HEK293 (cell line): ENCODE measurements around the gene RCOR1.

Experiments used
- CTCF ChIA-PET: fragments of 350-600 bp; formaldehyde crosslinking; extraction: SDS; loops from one replicate; lab custom pipeline; 2021; ENCODE audit warnings: antibody characterized with exemption; lab: Yijun Ruan, JAX
- POLR2A ChIA-PET: fragments of 300-600 bp; formaldehyde crosslinking; extraction: SDS; loops from one replicate; lab custom pipeline; 2020; ENCODE audit warnings: antibody characterized with exemption, inconsistent platforms; lab: Yijun Ruan, JAX
- H3K27ac ChIP-seq: fragments of 200-500 bp; sonication (Bioruptor generic); 2 replicates; pipeline ENCODE4 v1.5.1; 2014; ENCODE audit warnings: low read depth, low read length, control low read depth, inconsistent platforms; ENCODE audit errors: extremely low read depth
- H3K36me3 ChIP-seq, 2 experiments: fragments of 200-500 bp in 1 of 2; sonication (Bioruptor generic) in 1 of 2; 1 replicate in 1 of 2; 2 replicates in 1 of 2; pipeline ENCODE4 v1.5.1; 2014 to 2017; ENCODE audit warnings: inconsistent platforms in 2 of 2, low read length in 2 of 2; ENCODE audit not compliant: control insufficient read depth in 2 of 2, insufficient read depth in 1 of 2
- H3K4me1 ChIP-seq: fragments of 200-500 bp; sonication (Bioruptor generic); 2 replicates; pipeline ENCODE4 v1.5.1; 2014; ENCODE audit warnings: mild to moderate bottlenecking, low read length, inconsistent platforms; ENCODE audit not compliant: control insufficient read depth, insufficient read depth
- H3K4me3 ChIP-seq: 2 replicates; pipeline ENCODE4 v1.5.1; 2011; ENCODE audit warnings: low read depth, mild to moderate bottlenecking, control low read depth, low read length, moderate library complexity
- H3K9me3 ChIP-seq: fragments of 200-500 bp; sonication (Bioruptor generic); 2 replicates; pipeline ENCODE4 v1.5.1; 2014; ENCODE audit warnings: low read depth, low read length, inconsistent platforms; ENCODE audit not compliant: control insufficient read depth, insufficient read depth
- GFI1B ChIP-seq: fragments of 450-650 bp; formaldehyde crosslinking; IDR thresholded peaks from 2 replicates; pipeline ENCODE4 v1.5.1; 2016; ENCODE audit warnings: missing biosample characterization, missing genetic modification characterization
- INSM2 ChIP-seq: fragments of 450-650 bp; formaldehyde crosslinking; IDR thresholded peaks from 2 replicates; pipeline ENCODE4 v1.5.1; 2016; ENCODE audit warnings: missing biosample characterization, missing genetic modification characterization
- OSR2 ChIP-seq: fragments of 450-650 bp; formaldehyde crosslinking; IDR thresholded peaks from 2 replicates; pipeline ENCODE4 v1.5.1; 2016; ENCODE audit warnings: missing biosample characterization, missing genetic modification characterization
- REPIN1 ChIP-seq: fragments of 450-650 bp; formaldehyde crosslinking; IDR thresholded peaks from 2 replicates; pipeline ENCODE4 v1.5.1; 2017; ENCODE audit warnings: missing biosample characterization, missing genetic modification characterization, low read depth
- SCRT2 ChIP-seq: fragments of 450-650 bp; formaldehyde crosslinking; IDR thresholded peaks from 2 replicates; pipeline ENCODE4 v1.5.1; 2016; ENCODE audit warnings: missing biosample characterization, missing genetic modification characterization
- ZNF138 ChIP-seq: fragments of 450-650 bp; formaldehyde crosslinking; IDR thresholded peaks from 2 replicates; pipeline ENCODE4 v1.5.1; 2016; ENCODE audit warnings: missing biosample characterization, missing genetic modification characterization, borderline replicate concordance
- ZNF16 ChIP-seq: fragments of 450-650 bp; formaldehyde crosslinking; IDR thresholded peaks from 2 replicates; pipeline ENCODE4 v1.5.1; 2016; ENCODE audit warnings: low read depth, missing biosample characterization, missing genetic modification characterization
- ZNF175 ChIP-seq: fragments of 450-650 bp; formaldehyde crosslinking; IDR thresholded peaks from 2 replicates; pipeline ENCODE4 v1.5.1; 2016; ENCODE audit warnings: missing biosample characterization, missing genetic modification characterization
- ZNF211 ChIP-seq: fragments of 450-650 bp; formaldehyde crosslinking; IDR thresholded peaks from 2 replicates; pipeline ENCODE4 v1.5.1; 2016; ENCODE audit warnings: low read depth, missing biosample characterization, missing genetic modification characterization
- ZNF280C ChIP-seq: fragments of 450-650 bp; formaldehyde crosslinking; IDR thresholded peaks from 2 replicates; pipeline ENCODE4 v1.5.1; 2016; ENCODE audit warnings: missing biosample characterization, missing genetic modification characterization
- ZNF324 ChIP-seq: fragments of 450-650 bp; formaldehyde crosslinking; IDR thresholded peaks from 2 replicates; pipeline ENCODE4 v1.5.1; 2016; ENCODE audit warnings: missing biosample characterization, missing genetic modification characterization
- ZNF394 ChIP-seq: fragments of 450-650 bp; formaldehyde crosslinking; IDR thresholded peaks from 2 replicates; pipeline ENCODE4 v1.5.1; 2016; ENCODE audit warnings: missing biosample characterization, missing genetic modification characterization, mild to moderate bottlenecking, moderate library complexity, borderline replicate concordance
- ZNF488 ChIP-seq: fragments of 450-650 bp; formaldehyde crosslinking; IDR thresholded peaks from 2 replicates; pipeline ENCODE4 v1.5.1; 2016; ENCODE audit warnings: missing biosample characterization, missing genetic modification characterization
- ZNF549 ChIP-seq: fragments of 450-650 bp; IDR thresholded peaks from 2 replicates; pipeline ENCODE4 v1.5.1; 2018; ENCODE audit warnings: missing biosample characterization, missing genetic modification characterization, mild to moderate bottlenecking, inconsistent platforms, moderate library complexity
- ZNF621 ChIP-seq: fragments of 450-650 bp; formaldehyde crosslinking; IDR thresholded peaks from 2 replicates; pipeline ENCODE4 v1.5.1; 2017; ENCODE audit warnings: missing biosample characterization, missing genetic modification characterization
- ZNF658 ChIP-seq: fragments of 450-650 bp; formaldehyde crosslinking; IDR thresholded peaks from 2 replicates; pipeline ENCODE4; 2016; ENCODE audit warnings: missing biosample characterization, missing genetic modification characterization
- ZNF677 ChIP-seq: fragments of 450-650 bp; IDR thresholded peaks from 2 replicates; pipeline ENCODE4 v1.5.0; 2018; ENCODE audit warnings: missing biosample characterization, mild to moderate bottlenecking, missing genetic modification characterization, moderate library complexity
- ZNF701 ChIP-seq: fragments of 450-650 bp; formaldehyde crosslinking; IDR thresholded peaks from 2 replicates; pipeline ENCODE4 v1.5.1; 2016; ENCODE audit warnings: missing biosample characterization, missing genetic modification characterization
- ZSCAN18 ChIP-seq: fragments of 450-650 bp; formaldehyde crosslinking; IDR thresholded peaks from 2 replicates; pipeline ENCODE4 v1.5.1; 2016; ENCODE audit warnings: missing biosample characterization, missing genetic modification characterization
- TF ChIP-seq, protein P1 (sequence below): fragments of 450-650 bp; formaldehyde crosslinking; IDR thresholded peaks from 2 replicates; pipeline ENCODE4 v1.5.1; 2016; ENCODE audit warnings: missing biosample characterization, missing genetic modification characterization
- TF ChIP-seq, protein P2 (sequence below): fragments of 450-650 bp; formaldehyde crosslinking; IDR thresholded peaks from 2 replicates; pipeline ENCODE4 v1.5.1; 2016; ENCODE audit warnings: missing biosample characterization, missing genetic modification characterization

Gene RCOR1

DNA sequence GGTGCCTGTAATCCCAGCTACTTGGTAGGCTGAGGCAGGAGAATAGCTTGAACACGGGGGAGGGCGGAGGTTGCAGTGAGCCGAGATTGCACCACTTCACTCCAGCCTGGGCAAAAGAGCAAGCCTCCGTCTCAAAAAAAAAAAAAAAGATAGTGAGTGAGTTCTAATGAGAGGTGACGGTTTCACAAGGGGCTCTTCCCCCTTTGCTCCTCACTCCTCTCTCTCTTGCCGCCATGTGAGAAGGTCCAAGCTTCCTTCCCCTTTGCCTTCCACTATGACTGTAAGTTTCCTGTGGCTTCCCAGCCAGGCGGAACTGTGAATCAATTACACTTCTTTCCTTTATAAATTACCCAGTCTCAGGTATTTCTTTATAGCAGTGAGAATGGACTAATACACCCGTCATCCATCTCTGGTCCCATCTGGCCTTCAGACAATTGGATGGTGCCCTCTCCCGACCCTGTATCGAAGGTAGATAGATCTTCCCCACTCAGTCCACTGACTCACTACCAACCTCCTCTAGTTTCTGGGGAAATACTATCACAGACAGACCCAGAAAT, 27.0 kb upstream of the RCOR1 start (continued):
- no peak for TF ChIP-seq INSM2 (tag by site-specific recombination)
- no peak for TF ChIP-seq SCRT2
- TF ChIP-seq ZNF324 (tag by site-specific recombination), result no peak
- TF ChIP-seq, protein P1, sequence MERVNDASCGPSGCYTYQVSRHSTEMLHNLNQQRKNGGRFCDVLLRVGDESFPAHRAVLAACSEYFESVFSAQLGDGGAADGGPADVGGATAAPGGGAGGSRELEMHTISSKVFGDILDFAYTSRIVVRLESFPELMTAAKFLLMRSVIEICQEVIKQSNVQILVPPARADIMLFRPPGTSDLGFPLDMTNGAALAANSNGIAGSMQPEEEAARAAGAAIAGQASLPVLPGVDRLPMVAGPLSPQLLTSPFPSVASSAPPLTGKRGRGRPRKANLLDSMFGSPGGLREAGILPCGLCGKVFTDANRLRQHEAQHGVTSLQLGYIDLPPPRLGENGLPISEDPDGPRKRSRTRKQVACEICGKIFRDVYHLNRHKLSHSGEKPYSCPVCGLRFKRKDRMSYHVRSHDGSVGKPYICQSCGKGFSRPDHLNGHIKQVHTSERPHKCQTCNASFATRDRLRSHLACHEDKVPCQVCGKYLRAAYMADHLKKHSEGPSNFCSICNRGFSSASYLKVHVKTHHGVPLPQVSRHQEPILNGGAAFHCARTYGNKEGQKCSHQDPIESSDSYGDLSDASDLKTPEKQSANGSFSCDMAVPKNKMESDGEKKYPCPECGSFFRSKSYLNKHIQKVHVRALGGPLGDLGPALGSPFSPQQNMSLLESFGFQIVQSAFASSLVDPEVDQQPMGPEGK (tag by site-specific recombination), result no peak
- TF ChIP-seq ZNF658 (tag by site-specific recombination), result no peak
- no peak for TF ChIP-seq ZNF175 (tag by site-specific recombination)
- no peak for TF ChIP-seq GFI1B (tag by site-specific recombination)
- TF ChIP-seq, all 188 proteins: peak for 0

DNA sequence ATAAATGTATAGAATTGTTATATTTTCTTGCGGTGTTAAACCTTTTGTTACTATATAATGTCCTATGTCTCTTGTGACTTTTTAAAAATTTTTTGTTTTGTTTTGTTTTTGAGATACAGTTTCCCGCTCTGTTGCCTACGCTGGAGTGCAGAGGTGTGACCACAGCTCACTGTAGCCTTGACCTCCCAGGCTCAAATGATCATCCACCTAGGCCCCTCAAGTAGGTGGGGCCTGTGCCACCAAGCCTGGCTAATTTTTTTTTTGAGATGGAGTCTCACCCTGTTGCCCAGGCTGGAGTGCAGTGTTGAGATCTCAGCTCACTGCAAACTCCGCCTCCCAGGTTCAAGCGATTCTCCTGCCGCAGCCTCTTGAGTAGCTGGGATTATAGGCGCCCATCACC, 26.5 kb upstream of the RCOR1 start:
- TF ChIP-seq ZNF621 (tag by site-specific recombination) (no peak), ZNF549 (no peak), ZNF280C (tag by site-specific recombination) (no peak), ZNF16 (tag by site-specific recombination) (no peak), REPIN1 (tag by site-specific recombination) (no peak), ZSCAN18 (tag by site-specific recombination) (no peak), OSR2 (tag by site-specific recombination) (no peak), ZNF394 (no peak), ZNF677 (tag by site-specific recombination) (no peak), ZNF211 (tag by site-specific recombination) (no peak), ZNF488 (tag by site-specific recombination) (no peak), ZNF138 (tag by site-specific recombination) (no peak), ZNF701 (no peak)
- TF ChIP-seq, protein P2, sequence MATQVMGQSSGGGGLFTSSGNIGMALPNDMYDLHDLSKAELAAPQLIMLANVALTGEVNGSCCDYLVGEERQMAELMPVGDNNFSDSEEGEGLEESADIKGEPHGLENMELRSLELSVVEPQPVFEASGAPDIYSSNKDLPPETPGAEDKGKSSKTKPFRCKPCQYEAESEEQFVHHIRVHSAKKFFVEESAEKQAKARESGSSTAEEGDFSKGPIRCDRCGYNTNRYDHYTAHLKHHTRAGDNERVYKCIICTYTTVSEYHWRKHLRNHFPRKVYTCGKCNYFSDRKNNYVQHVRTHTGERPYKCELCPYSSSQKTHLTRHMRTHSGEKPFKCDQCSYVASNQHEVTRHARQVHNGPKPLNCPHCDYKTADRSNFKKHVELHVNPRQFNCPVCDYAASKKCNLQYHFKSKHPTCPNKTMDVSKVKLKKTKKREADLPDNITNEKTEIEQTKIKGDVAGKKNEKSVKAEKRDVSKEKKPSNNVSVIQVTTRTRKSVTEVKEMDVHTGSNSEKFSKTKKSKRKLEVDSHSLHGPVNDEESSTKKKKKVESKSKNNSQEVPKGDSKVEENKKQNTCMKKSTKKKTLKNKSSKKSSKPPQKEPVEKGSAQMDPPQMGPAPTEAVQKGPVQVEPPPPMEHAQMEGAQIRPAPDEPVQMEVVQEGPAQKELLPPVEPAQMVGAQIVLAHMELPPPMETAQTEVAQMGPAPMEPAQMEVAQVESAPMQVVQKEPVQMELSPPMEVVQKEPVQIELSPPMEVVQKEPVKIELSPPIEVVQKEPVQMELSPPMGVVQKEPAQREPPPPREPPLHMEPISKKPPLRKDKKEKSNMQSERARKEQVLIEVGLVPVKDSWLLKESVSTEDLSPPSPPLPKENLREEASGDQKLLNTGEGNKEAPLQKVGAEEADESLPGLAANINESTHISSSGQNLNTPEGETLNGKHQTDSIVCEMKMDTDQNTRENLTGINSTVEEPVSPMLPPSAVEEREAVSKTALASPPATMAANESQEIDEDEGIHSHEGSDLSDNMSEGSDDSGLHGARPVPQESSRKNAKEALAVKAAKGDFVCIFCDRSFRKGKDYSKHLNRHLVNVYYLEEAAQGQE (tag by site-specific recombination), result no peak
- no peaks in the 10 kb centered on the region for H3K36me3 ChIP-seq
- no peak overlapping the region for H3K4me3 ChIP-seq
- ChIA-PET POLR2A (no interaction called here), CTCF (no interaction called here)
- no peaks in the 10 kb centered on the region for H3K9me3 ChIP-seq
- H3K27ac ChIP-seq, result no peak overlapping the region
- H3K4me1 ChIP-seq, result no peaks in the 10 kb centered on the region
